ENCODE measurements around the gene RUBCN. TPM values are rescaled to one million over a fixed set of nuclear protein-coding genes. Genes with fewer than 3 reads are reported as not detected.
"Not testable (repeated sequence)": the region's sequence is repeated elsewhere in the genome, so short reads cannot be mapped to it uniquely, and the experiment has no call there.

Gene RUBCN
- total RNA-seq, 2 experiments from 2014 or later: 45.1 to 56.7 TPM

- Histone ChIP-seq H3K4me1 (ENCODE audit: insufficient read depth, low read length, poor library complexity, severe bottlenecking) (peaks cover 63% of the 10 kb centered on the region), H3K4me3 (ENCODE audit: low read depth, low read length, poor library complexity, severe bottlenecking) (peak overlapping the region; percentile 60), H2AFZ (ENCODE audit: low read length) (no peak overlapping the region), H3K9me2 (ENCODE audit: insufficient read depth, low read length) (no peaks in the 10 kb centered on the region), H3K79me2 (ENCODE audit: insufficient read depth, low read depth, low read length) (peaks cover 74% of the 10 kb centered on the region; the same call in 1 of the 2 replicates), H3K4me2 (ENCODE audit: low read length) (peak overlapping the region; percentile 73), H3K9me3 (ENCODE audit: low read length) (no peaks in the 10 kb centered on the region), H4K20me1 (ENCODE audit: insufficient read depth, low read length) (0 out of 2 replicates have a peak, but pooled peaks cover 5% of the 10 kb centered on the region), H3K27ac (ENCODE audit: low read depth, low read length, poor library complexity, severe bottlenecking) (peak overlapping the region; percentile 82), H3K36me3 (ENCODE audit: insufficient read depth, low read length) (peaks cover 73% of the 10 kb centered on the region)
- POLR2A ChIA-PET: interaction anchor here (0.7 to 6.8 kb wide), 5 partner anchors 11 to 24 kb away, joined by 3 to 41 read pairs (median 10); partner anchors contain the start of gene RUBCN
- DNase-seq (ENCODE audit: low spot score): no peak
- intact Hi-C loops (cut with micrococcal nuclease; ENCODE audit: unreplicated experiment): loop anchor here (2.0 kb wide), 1 partner anchor 77 kb away; the partner anchor contains the start of gene LRCH3
- no TSS peak for BruUV-seq (replicated peaks)
- no peak for TF ChIP-seq EZH2phosphoT487 (IDR thresholded peaks at IDR 0.05; ENCODE audit: borderline replicate concordance, low read depth, low read length)
- CTCF ChIA-PET (ENCODE audit: unreplicated experiment): no interaction called here
Measured at GRCh38 chr3:197713477-197713822, 23.3 kb downstream of the RUBCN start.

DNA sequence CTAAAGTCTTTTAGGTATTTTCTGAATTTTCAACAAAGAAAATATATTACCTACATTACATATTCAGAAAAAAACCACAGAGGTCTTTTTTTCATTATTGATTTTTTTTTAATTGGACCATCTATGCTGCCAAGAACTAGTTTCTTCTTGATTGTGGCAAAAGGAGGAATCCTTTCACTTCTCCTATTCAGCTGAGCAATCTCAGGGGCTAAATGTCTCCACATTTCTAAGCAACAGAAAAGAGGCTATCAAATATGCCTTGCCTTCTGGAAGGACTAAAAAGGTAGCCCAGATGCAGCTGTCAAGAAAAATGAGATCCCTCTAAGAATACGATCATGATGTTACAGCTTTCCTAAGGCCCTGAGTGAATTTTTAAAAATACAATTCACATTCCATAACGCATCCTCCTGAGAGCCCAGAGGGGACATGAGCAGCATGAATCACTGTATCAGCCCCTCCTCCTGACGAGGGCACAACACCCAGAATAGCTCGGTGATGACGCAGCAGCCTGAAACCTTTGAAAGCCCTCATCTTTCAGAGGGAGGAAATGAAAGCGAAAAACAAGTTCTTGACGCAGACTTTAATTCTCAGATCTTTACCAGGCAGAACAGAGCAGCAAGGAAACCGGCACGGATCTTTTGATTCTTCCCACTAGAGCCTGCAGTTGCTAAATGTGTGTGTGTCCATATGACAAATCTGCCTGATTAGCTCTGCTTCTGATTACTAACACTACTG is 24.6 kb downstream of the RUBCN start:
- Histone ChIP-seq H3K4me3 (ENCODE audit: low read depth, low read length, poor library complexity, severe bottlenecking) (peak overlapping the region; percentile 60), H3K4me2 (ENCODE audit: low read length) (peak overlapping the region; percentile 73), H3K9me3 (ENCODE audit: low read length) (no peaks in the 10 kb centered on the region), H3K36me3 (ENCODE audit: insufficient read depth, low read length) (peaks cover 72% of the 10 kb centered on the region), H3K79me2 (ENCODE audit: insufficient read depth, low read depth, low read length) (peaks cover 73% of the 10 kb centered on the region; the same call in 1 of the 2 replicates), H4K20me1 (ENCODE audit: insufficient read depth, low read length) (0 out of 2 replicates have a peak, but pooled peaks cover 5% of the 10 kb centered on the region), H3K4me1 (ENCODE audit: insufficient read depth, low read length, poor library complexity, severe bottlenecking) (peaks cover 66% of the 10 kb centered on the region), H2AFZ (ENCODE audit: low read length) (no peak overlapping the region), H3K27ac (ENCODE audit: low read depth, low read length, poor library complexity, severe bottlenecking) (peak overlapping the region; percentile 82), H3K9me2 (ENCODE audit: insufficient read depth, low read length) (no peaks in the 10 kb centered on the region)
- TF ChIP-seq EZH2phosphoT487 (IDR thresholded peaks at IDR 0.05; ENCODE audit: borderline replicate concordance, low read depth, low read length) (no peak), CTCF (conservative IDR thresholded peaks at IDR 0.05; ENCODE audit: low read length) (no peak)
- intact Hi-C loops (cut with micrococcal nuclease; ENCODE audit: unreplicated experiment): loop anchor here (1.0 to 2.0 kb wide), 3 partner anchors 22 to 79 kb away; partner anchors contain the start of gene LRCH3
- DNase-seq (ENCODE audit: low spot score): peak; percentile 92
- BruUV-seq (replicated peaks): TSS peak; percentile 65
- ChIA-PET CTCF (ENCODE audit: unreplicated experiment) (interaction anchor here (0.6 to 1.2 kb wide), 3 partner anchors 12 to 105 kb away, joined by 3 to 4 read pairs (median 3); no protein-coding TSS in a partner anchor), POLR2A (interaction anchor here (1.0 to 6.8 kb wide), 8 partner anchors 10 to 151 kb away, joined by 3 to 41 read pairs (median 4); partner anchors contain the start of genes LRCH3 and RUBCN)

DNA sequence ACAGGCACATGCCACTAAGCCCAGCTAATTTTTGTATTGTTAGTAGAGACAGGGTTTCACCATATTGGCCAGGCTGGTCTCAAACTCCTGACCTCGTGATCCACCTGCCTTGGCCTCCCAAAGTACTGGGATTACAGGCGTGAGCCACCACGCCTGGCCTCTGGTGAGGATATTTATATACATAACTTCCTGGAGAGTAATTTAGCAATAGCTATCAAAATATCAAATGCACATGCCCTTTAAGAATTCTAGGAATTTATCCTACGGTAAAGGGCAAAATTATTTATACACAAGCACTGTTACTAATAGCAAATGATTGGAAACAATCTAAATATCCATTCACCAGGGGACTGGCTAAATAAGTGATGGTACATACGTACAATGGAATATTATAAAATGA is 25.7 kb downstream of the RUBCN start:
- H4K20me1 ChIP-seq (ENCODE audit: insufficient read depth, low read length); DNase-seq (ENCODE audit: low spot score); H3K9me3 ChIP-seq (ENCODE audit: low read length); H3K9me2 ChIP-seq (ENCODE audit: insufficient read depth, low read length); H2AFZ ChIP-seq (ENCODE audit: low read length); BruUV-seq (replicated peaks); H3K4me3 ChIP-seq (ENCODE audit: low read depth, low read length, poor library complexity, severe bottlenecking); intact Hi-C loops (cut with micrococcal nuclease; ENCODE audit: unreplicated experiment): not testable (repeated sequence)
- ChIA-PET POLR2A (interaction anchor here (1.0 to 6.8 kb wide), 5 partner anchors 13 to 153 kb away, joined by 3 to 41 read pairs (median 4); partner anchors contain the start of genes LRCH3 and RUBCN), CTCF (ENCODE audit: unreplicated experiment) (interaction anchor here (0.9 to 1.0 kb wide), 2 partner anchors 14 to 38 kb away, joined by 3 read pairs; partner anchors contain the start of gene FYTTD1)
- H3K4me1 ChIP-seq (ENCODE audit: insufficient read depth, low read length, poor library complexity, severe bottlenecking): peaks cover 65% of the 10 kb centered on the region
- H3K4me2 ChIP-seq (ENCODE audit: low read length): peak overlapping the region; percentile 73
- peaks cover 63% of the 10 kb centered on the region for H3K36me3 ChIP-seq (ENCODE audit: insufficient read depth, low read length)
- H3K79me2 ChIP-seq (ENCODE audit: insufficient read depth, low read depth, low read length): peaks cover 70% of the 10 kb centered on the region; the same call in 1 of the 2 replicates
- H3K27ac ChIP-seq (ENCODE audit: low read depth, low read length, poor library complexity, severe bottlenecking): peak overlapping the region; percentile 82
